Right lobe of liver (tissue), 4 donors: ENCODE measurements around the gene CORO2B.

Experiments
- POLR2A ChIP-seq: fragments of 450-650 bp; IDR thresholded peaks from one replicate; pipeline ENCODE4 v1.6.1; 2017; ENCODE audit warnings: antibody characterized with exemption, mild to moderate bottlenecking
- TF ChIP-seq, protein P1 (sequence below), 4 donors: fragments of 200-600 bp in 3 of 4; fragments of 450-650 bp in 1 of 4; IDR thresholded peaks; one replicate each; pipeline versions ENCODE4 v1.5.1 to v1.8.0; 2016 to 2022; ENCODE audit warnings: antibody characterized with exemption in 4 of 4, mild to moderate bottlenecking in 2 of 4
- donor health status: DM: no; HTN: no; CAD: no.
- donor health status: DM: no; HTN: no; CAD: no.
- donor health status: DM: no; HTN: yes; CAD: no.

DNA sequence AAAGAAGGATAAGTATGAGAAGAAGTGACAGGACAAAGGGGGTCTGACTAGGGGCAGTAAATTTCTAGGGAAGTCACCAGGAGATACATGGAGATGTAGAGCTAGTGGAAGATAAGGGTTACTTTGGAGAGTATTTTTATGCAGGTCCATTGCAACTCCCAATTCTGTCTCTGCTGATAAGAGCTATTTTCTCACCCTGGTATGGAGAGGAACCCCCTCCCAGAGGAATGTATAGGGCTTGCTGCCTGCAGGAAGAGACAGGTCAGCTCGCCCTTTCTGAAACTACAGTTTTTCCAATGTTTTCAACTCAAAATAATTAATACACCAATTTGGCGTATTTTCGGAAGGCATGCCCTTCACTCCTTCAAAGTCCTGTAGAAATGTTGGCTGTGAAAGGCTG is 11.4 kb upstream of the CORO2B start:
- TF ChIP-seq, protein P1, sequence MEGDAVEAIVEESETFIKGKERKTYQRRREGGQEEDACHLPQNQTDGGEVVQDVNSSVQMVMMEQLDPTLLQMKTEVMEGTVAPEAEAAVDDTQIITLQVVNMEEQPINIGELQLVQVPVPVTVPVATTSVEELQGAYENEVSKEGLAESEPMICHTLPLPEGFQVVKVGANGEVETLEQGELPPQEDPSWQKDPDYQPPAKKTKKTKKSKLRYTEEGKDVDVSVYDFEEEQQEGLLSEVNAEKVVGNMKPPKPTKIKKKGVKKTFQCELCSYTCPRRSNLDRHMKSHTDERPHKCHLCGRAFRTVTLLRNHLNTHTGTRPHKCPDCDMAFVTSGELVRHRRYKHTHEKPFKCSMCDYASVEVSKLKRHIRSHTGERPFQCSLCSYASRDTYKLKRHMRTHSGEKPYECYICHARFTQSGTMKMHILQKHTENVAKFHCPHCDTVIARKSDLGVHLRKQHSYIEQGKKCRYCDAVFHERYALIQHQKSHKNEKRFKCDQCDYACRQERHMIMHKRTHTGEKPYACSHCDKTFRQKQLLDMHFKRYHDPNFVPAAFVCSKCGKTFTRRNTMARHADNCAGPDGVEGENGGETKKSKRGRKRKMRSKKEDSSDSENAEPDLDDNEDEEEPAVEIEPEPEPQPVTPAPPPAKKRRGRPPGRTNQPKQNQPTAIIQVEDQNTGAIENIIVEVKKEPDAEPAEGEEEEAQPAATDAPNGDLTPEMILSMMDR (IDR thresholded peaks at IDR 0.05) = no peak
- TF ChIP-seq POLR2A = no peak
